ENCODE measurements around the gene FNBP1. TPM values are rescaled to one million over a fixed set of nuclear protein-coding genes. Genes with fewer than 3 reads are reported as not detected.
A peak's percentile ranks its signal among the peaks of the same experiment; 100 is the strongest.

Gene FNBP1
- total and polyA plus RNA-seq, 8 donors = 5.3 to 18.5 (median 7.1) TPM

- 55 to 58% methylated on average over 4 of the region's 4 CpGs for WGBS, 2 donors
- no peaks in the 10 kb centered on the region for H3K36me3 ChIP-seq
- DNase-seq = peak in 1 of 6 donors; percentile 13
- H3K9me3 ChIP-seq = no peaks in the 10 kb centered on the region
- H3K27me3 ChIP-seq = no peaks in the 10 kb centered on the region
- peak overlapping the region in 2 of 4 donors; percentile 31 to 59 for H3K27ac ChIP-seq
- H3K4me3 ChIP-seq = no peak overlapping the region
- peak; percentile 57 to 88 (median 78) for ATAC-seq
- H3K4me1 ChIP-seq = peaks cover 7 to 17% (median 10%) of the 10 kb centered on the region in 3 donors
- FAIRE-seq = peak; percentile 63
- TF ChIP-seq CTCF (IDR thresholded peaks at IDR 0.05) = no peak
- intact Hi-C loops (cut with DNase I) = no loop called here
Observed at GRCh38 chr9:129968690-129969485, 74.1 kb downstream of the FNBP1 start.

GRCh38 chr9:129964901-129965734 is 77.9 kb downstream of the FNBP1 start:
- 85 to 86% methylated on average over 21 of the region's 21 CpGs for WGBS, 2 donors
- FAIRE-seq = no peak

GRCh38 chr9:129962889-129963703 is 79.9 kb downstream of the FNBP1 start:
- WGBS, 2 donors = 55 to 56% methylated on average over 14 of the region's 14 CpGs
- DNase-seq (no peak), FAIRE-seq (no peak), ATAC-seq (peak in 3 of 4 donors; percentile 80 to 84 (median 81))
- TF ChIP-seq CTCF (IDR thresholded peaks at IDR 0.05) = no peak
- Histone ChIP-seq H3K4me1 (peaks cover 0 to 7% (median 0%) of the 10 kb centered on the region in 3 donors), H3K36me3 (no peaks in the 10 kb centered on the region), H3K4me3 (peak overlapping the region in 2 of 4 donors; percentile 14 to 28), H3K27ac (peak overlapping the region in 3 of 4 donors; percentile 28 to 67 (median 57)), H3K27me3 (no peaks in the 10 kb centered on the region), H3K9me3 (no peaks in the 10 kb centered on the region)
- intact Hi-C loops (cut with DNase I) = no loop called here

More at GRCh38 chr9:129964901-129965734, 77.9 kb downstream of the FNBP1 start:
- no peak for DNase-seq
- Histone ChIP-seq H3K9me3 (no peaks in the 10 kb centered on the region), H3K27ac (no peak overlapping the region), H3K27me3 (no peaks in the 10 kb centered on the region), H3K4me1 (peaks cover 7 to 21% (median 10%) of the 10 kb centered on the region in 3 donors), H3K36me3 (no peaks in the 10 kb centered on the region), H3K4me3 (no peak overlapping the region)
- no peak for ATAC-seq
- no peak for TF ChIP-seq CTCF (IDR thresholded peaks at IDR 0.05)
- intact Hi-C loops (cut with DNase I) = no loop called here

GRCh38 chr9:129962451-129962864 is 80.5 kb downstream of the FNBP1 start:
- Histone ChIP-seq H3K4me3 (peak overlapping the region in 2 of 4 donors; percentile 14 to 28), H3K27me3 (no peaks in the 10 kb centered on the region), H3K27ac (peak overlapping the region in 3 of 4 donors; percentile 28 to 67 (median 57)), H3K9me3 (no peaks in the 10 kb centered on the region), H3K4me1 (peaks cover 0 to 7% (median 0%) of the 10 kb centered on the region in 3 donors), H3K36me3 (no peaks in the 10 kb centered on the region)
- no peak for FAIRE-seq
- no peak for TF ChIP-seq CTCF (IDR thresholded peaks at IDR 0.05)
- DNase-seq = no peak
- intact Hi-C loops (cut with DNase I) = no loop called here
- ATAC-seq = peak in 3 of 4 donors; percentile 9 to 15 (median 12)
- 56 to 64% methylated on average over 9 of the region's 9 CpGs for WGBS, 2 donors

Data from pancreas (tissue), 10 donors.